Activated naive CD4-positive, alpha-beta T cell treated with anti-CD3 and anti-CD28 coated beads for 36 hours (primary cell): ENCODE data around the gene BOD1L1. TPM values are rescaled to one million over a fixed set of nuclear protein-coding genes. Genes with fewer than 3 reads are reported as not detected.
A peak's percentile ranks its signal among the peaks of the same experiment; 100 is the strongest.

Experiments used
- CTCF ChIA-PET: fragments of 350-600 bp; sonication (Branson Sonifier 250); formaldehyde crosslinking; loops from one replicate; lab custom pipeline; 2021; ENCODE audit warnings: antibody characterized with exemption; lab: Charles Lee
- DNase-seq: peaks from one replicate; pipeline ENCODE4 v3.0.0-alpha.2; 2020
- H3K27ac Mint-ChIP-seq: one replicate; pipeline ENCODE4 v1.8.0; 2021; ENCODE audit warnings: mild to moderate bottlenecking, mixed read lengths
- H3K27me3 Mint-ChIP-seq: one replicate; pipeline ENCODE4 v1.8.0; 2021; ENCODE audit warnings: low read depth, mixed read lengths
- H3K36me3 Mint-ChIP-seq: one replicate; pipeline ENCODE4 v1.8.0; 2021; ENCODE audit warnings: low read depth, mixed read lengths
- H3K4me1 Mint-ChIP-seq: one replicate; pipeline ENCODE4 v1.8.0; 2021; ENCODE audit warnings: low read depth, mixed read lengths
- H3K4me3 Mint-ChIP-seq: one replicate; pipeline ENCODE4 v1.8.0; 2021; ENCODE audit warnings: mild to moderate bottlenecking, moderate library complexity, mixed read lengths
- H3K9me3 Mint-ChIP-seq: one replicate; pipeline ENCODE4 v1.8.0; 2021; ENCODE audit warnings: mixed read lengths
- intact Hi-C: fragments of 100-400 bp; cut with micrococcal nuclease; formaldehyde crosslinking; loops from one replicate; pipeline ENCODE4 v1.15.1; 2023
- microRNA-seq: library from miRNA; unstranded; fragments of <30 nt; microRNA quantifications from one replicate; pipeline ENCODE4 v1.2.0, GENCODE V29; 2022; ENCODE audit warnings: borderline microRNAs expressed, borderline replicate concordance
- total RNA-seq, 2 experiments: library from RNA; stranded (reverse); gene quantifications; one replicate each; pipeline ENCODE4 v1.2.3, GENCODE V29; 2021

The BOD1L1 gene
- total RNA-seq, 2 experiments from 2014 or later = 24.2 to 24.3 TPM

- H3K4me1 Mint-ChIP-seq = peaks cover 35% of the 10 kb centered on the region
- peaks cover 14% of the 10 kb centered on the region for H3K9me3 Mint-ChIP-seq
- H3K27ac Mint-ChIP-seq = no peak overlapping the region
- peaks cover 89% of the 10 kb centered on the region for H3K27me3 Mint-ChIP-seq
- H3K36me3 Mint-ChIP-seq = peaks cover 8% of the 10 kb centered on the region
- intact Hi-C loops = loop anchor here (5.0 kb wide), 1 partner anchor 1477 kb away; the partner anchor contains the start of gene CPEB2
- no peak overlapping the region for H3K4me3 Mint-ChIP-seq
- CTCF ChIA-PET = interaction anchor here (1.3 to 3.1 kb wide), 2 partner anchors 16 to 23 kb away, joined by 3 to 13 read pairs; no protein-coding TSS in a partner anchor
- no peak for DNase-seq
These were observed 101.8 kb downstream of the BOD1L1 start for GRCh38 chr4:13525606-13526281.

- Mint-ChIP-seq H3K9me3 (peaks cover 14% of the 10 kb centered on the region), H3K27me3 (peaks cover 78% of the 10 kb centered on the region), H3K27ac (no peak overlapping the region), H3K4me1 (peaks cover 31% of the 10 kb centered on the region), H3K36me3 (peaks cover 8% of the 10 kb centered on the region), H3K4me3 (no peak overlapping the region)
- intact Hi-C loops = loop anchor here (5.0 kb wide), 1 partner anchor 1478 kb away; the partner anchor contains the start of gene CPEB2
- no peak for DNase-seq
- CTCF ChIA-PET = interaction anchor here (0.6 to 3.1 kb wide), 4 partner anchors 17 to 90 kb away, joined by 3 to 13 read pairs (median 4); no protein-coding TSS in a partner anchor
These were observed 102.9 kb downstream of the BOD1L1 start for GRCh38 chr4:13524504-13525243.

GRCh38 chr4:13523591-13524503 lies 103.7 kb downstream of the BOD1L1 start:
- CTCF ChIA-PET = interaction anchor here (1.3 kb wide), 1 partner anchor 18 kb away, joined by 4 read pairs; no protein-coding TSS in a partner anchor
- Mint-ChIP-seq H3K4me1 (peaks cover 24% of the 10 kb centered on the region), H3K27ac (no peak overlapping the region), H3K36me3 (peaks cover 7% of the 10 kb centered on the region), H3K9me3 (peaks cover 13% of the 10 kb centered on the region), H3K4me3 (peak overlapping the region; percentile 32), H3K27me3 (peaks cover 77% of the 10 kb centered on the region)
- no peak for DNase-seq
- intact Hi-C loops = no loop called here

- CTCF ChIA-PET = no interaction called here
- Mint-ChIP-seq H3K4me1 (peaks cover 17% of the 10 kb centered on the region), H3K27ac (no peak overlapping the region), H3K36me3 (peaks cover 7% of the 10 kb centered on the region), H3K27me3 (peaks cover 72% of the 10 kb centered on the region), H3K4me3 (peak overlapping the region; percentile 34), H3K9me3 (peaks cover 9% of the 10 kb centered on the region)
- no peak for DNase-seq
- intact Hi-C loops = no loop called here
These were observed 104.4 kb downstream of the BOD1L1 start for GRCh38 chr4:13523105-13523477.

GRCh38 chr4:13522282-13523104 lies 105.0 kb downstream of the BOD1L1 start:
- H3K4me1 Mint-ChIP-seq = peaks cover 15% of the 10 kb centered on the region
- H3K27me3 Mint-ChIP-seq = peaks cover 67% of the 10 kb centered on the region
- H3K4me3 Mint-ChIP-seq = peak overlapping the region; percentile 34
- intact Hi-C loops = no loop called here
- H3K27ac Mint-ChIP-seq = no peak overlapping the region
- CTCF ChIA-PET = interaction anchor here (0.6 to 1.2 kb wide), 3 partner anchors 15 to 27 kb away, joined by 3 read pairs; no protein-coding TSS in a partner anchor
- H3K9me3 Mint-ChIP-seq = peaks cover 9% of the 10 kb centered on the region
- no peak for DNase-seq
- H3K36me3 Mint-ChIP-seq = peaks cover 7% of the 10 kb centered on the region

GRCh38 chr4:13521047-13521446 lies 106.5 kb downstream of the BOD1L1 start:
- no peak overlapping the region for H3K4me3 Mint-ChIP-seq
- peaks cover 53% of the 10 kb centered on the region for H3K27me3 Mint-ChIP-seq
- peaks cover 7% of the 10 kb centered on the region for H3K36me3 Mint-ChIP-seq
- CTCF ChIA-PET = interaction anchor here (1.0 kb wide), 1 partner anchor 21 kb away, joined by 3 read pairs; no protein-coding TSS in a partner anchor
- no peak overlapping the region for H3K27ac Mint-ChIP-seq
- intact Hi-C loops = no loop called here
- peaks cover 9% of the 10 kb centered on the region for H3K9me3 Mint-ChIP-seq
- no peak for DNase-seq
- peaks cover 12% of the 10 kb centered on the region for H3K4me1 Mint-ChIP-seq

Small RNAs within 50 kb of the gene (microRNA-seq; reads per million reads assigned to microRNA genes)
- gene MIR5091 = not detected

Other genes starting within 250 kb of the BOD1L1 start
- 10 to 100 TPM; 15.6 to 16.7 TPM for gene RAB28, start 143.4 kb downstream of the BOD1L1 start, total RNA-seq
- not detected for gene NKX3-2, start 83.2 kb downstream of the BOD1L1 start, total RNA-seq